ENCODE results near the gene DPH6.
"Not testable (repeated sequence)": the region's sequence is repeated elsewhere in the genome, so short reads cannot be mapped to it uniquely, and the experiment has no call there.

Gene DPH6

GRCh38 chr15:35431281-35431680 lies 114.7 kb downstream of the DPH6 start:
- DNase-seq: no peak

- no peak for DNase-seq
Observed at GRCh38 chr15:35430301-35430700, 115.7 kb downstream of the DPH6 start.

GRCh38 chr15:35427496-35427895 lies 118.5 kb downstream of the DPH6 start:
- no peak for DNase-seq

GRCh38 chr15:35427091-35427490 lies 118.9 kb downstream of the DPH6 start:
- DNase-seq: no peak

- no peak for DNase-seq
Observed at GRCh38 chr15:35410775-35411174, 135.2 kb downstream of the DPH6 start.

- DNase-seq: no peak
Observed at GRCh38 chr15:35399901-35400300, 146.1 kb downstream of the DPH6 start.

- DNase-seq: no peak
Observed at GRCh38 chr15:35397027-35397426, 148.9 kb downstream of the DPH6 start.

GRCh38 chr15:35394416-35394815 lies 151.5 kb downstream of the DPH6 start:
- no peak for DNase-seq

GRCh38 chr15:35393398-35393797 lies 152.6 kb downstream of the DPH6 start:
- DNase-seq: no peak

GRCh38 chr15:35391408-35391984 lies 154.5 kb downstream of the DPH6 start:
- not testable (repeated sequence) for DNase-seq

- DNase-seq: no peak
Observed at GRCh38 chr15:35383506-35383905, 162.5 kb downstream of the DPH6 start.

- DNase-seq: no peak
Observed at GRCh38 chr15:35381328-35381727, 164.6 kb downstream of the DPH6 start.

- no peak for DNase-seq
Observed at GRCh38 chr15:35379972-35380371, 166.0 kb downstream of the DPH6 start.

- not testable (repeated sequence) for DNase-seq
Observed at GRCh38 chr15:35378454-35378853, 167.5 kb downstream of the DPH6 start.

GRCh38 chr15:35376707-35377106 lies 169.3 kb downstream of the DPH6 start:
- DNase-seq: no peak

GRCh38 chr15:35374661-35375060 lies 171.3 kb downstream of the DPH6 start:
- DNase-seq: no peak

GRCh38 chr15:35362195-35362829 lies 183.7 kb downstream of the DPH6 start:
- no peak for DNase-seq

- DNase-seq: no peak
Observed at GRCh38 chr15:35358824-35359223, 187.1 kb downstream of the DPH6 start.

- no peak for DNase-seq
Observed at GRCh38 chr15:35351059-35351458, 194.9 kb downstream of the DPH6 start.

GRCh38 chr15:35349916-35350315 lies 196.0 kb downstream of the DPH6 start:
- no peak for DNase-seq

GRCh38 chr15:35330916-35331315 lies 215.0 kb downstream of the DPH6 start:
- DNase-seq: no peak

GRCh38 chr15:35330048-35330695 lies 215.8 kb downstream of the DPH6 start:
- DNase-seq: no peak

- no peak for DNase-seq
Observed at GRCh38 chr15:35329521-35329961, 216.4 kb downstream of the DPH6 start.

- not testable (repeated sequence) for DNase-seq
Observed at GRCh38 chr15:35328836-35329235, 217.1 kb downstream of the DPH6 start.
